Stimulated activated CD4-positive, alpha-beta T cell treated with anti-CD3 and anti-CD28 coated beads, Interleukin-12 subunit alpha, Interleukin-12 subunit beta, amount 100 ng/mL, for 48 hours (primary cell): ENCODE data around the gene PTPRC.
"Not testable (repeated sequence)": the region's sequence is repeated elsewhere in the genome, so short reads cannot be mapped to it uniquely, and the experiment has no call there.

ENCODE experiments used
- DNase-seq, 3 donors: peaks; one replicate each; pipeline ENCODE4 v3.0.0-alpha.2; 2020; ENCODE audit warnings: low read depth in 2 of 3, low spot score in 1 of 3

The PTPRC gene, protein sequence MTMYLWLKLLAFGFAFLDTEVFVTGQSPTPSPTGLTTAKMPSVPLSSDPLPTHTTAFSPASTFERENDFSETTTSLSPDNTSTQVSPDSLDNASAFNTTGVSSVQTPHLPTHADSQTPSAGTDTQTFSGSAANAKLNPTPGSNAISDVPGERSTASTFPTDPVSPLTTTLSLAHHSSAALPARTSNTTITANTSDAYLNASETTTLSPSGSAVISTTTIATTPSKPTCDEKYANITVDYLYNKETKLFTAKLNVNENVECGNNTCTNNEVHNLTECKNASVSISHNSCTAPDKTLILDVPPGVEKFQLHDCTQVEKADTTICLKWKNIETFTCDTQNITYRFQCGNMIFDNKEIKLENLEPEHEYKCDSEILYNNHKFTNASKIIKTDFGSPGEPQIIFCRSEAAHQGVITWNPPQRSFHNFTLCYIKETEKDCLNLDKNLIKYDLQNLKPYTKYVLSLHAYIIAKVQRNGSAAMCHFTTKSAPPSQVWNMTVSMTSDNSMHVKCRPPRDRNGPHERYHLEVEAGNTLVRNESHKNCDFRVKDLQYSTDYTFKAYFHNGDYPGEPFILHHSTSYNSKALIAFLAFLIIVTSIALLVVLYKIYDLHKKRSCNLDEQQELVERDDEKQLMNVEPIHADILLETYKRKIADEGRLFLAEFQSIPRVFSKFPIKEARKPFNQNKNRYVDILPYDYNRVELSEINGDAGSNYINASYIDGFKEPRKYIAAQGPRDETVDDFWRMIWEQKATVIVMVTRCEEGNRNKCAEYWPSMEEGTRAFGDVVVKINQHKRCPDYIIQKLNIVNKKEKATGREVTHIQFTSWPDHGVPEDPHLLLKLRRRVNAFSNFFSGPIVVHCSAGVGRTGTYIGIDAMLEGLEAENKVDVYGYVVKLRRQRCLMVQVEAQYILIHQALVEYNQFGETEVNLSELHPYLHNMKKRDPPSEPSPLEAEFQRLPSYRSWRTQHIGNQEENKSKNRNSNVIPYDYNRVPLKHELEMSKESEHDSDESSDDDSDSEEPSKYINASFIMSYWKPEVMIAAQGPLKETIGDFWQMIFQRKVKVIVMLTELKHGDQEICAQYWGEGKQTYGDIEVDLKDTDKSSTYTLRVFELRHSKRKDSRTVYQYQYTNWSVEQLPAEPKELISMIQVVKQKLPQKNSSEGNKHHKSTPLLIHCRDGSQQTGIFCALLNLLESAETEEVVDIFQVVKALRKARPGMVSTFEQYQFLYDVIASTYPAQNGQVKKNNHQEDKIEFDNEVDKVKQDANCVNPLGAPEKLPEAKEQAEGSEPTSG (N-terminal part only)

GRCh38 chr1:198638894-198639635 lies at the start of gene PTPRC:
PTPRC (plus strand) TSS chr1:198639040; CDS start chr1:198639269, 229 bp downstream.
- DNase-seq, result no peak

- no peak for DNase-seq
Observed at GRCh38 chr1:198590454-198590853, 48.4 kb upstream of the PTPRC start.

DNA sequence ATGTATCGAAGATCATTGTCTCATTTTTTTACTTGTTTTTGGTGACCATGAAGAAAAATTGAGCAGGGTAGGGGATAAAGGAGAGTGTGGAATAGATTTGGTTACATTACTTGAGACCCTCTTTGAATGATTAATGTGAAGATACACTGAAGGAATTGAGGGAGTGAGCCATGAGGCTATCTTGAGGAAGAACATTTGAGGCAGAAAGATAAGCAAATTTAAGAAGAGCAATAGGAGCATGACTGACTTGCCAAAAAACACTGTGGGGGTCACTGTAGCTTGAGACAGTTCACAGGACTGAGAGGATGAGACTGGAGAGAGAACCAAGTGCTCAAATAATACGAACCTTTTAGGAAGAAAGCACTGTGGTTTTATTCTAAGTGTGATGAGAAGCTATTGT lies 43.1 kb upstream of the PTPRC start:
- no peak for DNase-seq

- no peak for DNase-seq
Observed at GRCh38 chr1:198597690-198598430, 41.0 kb upstream of the PTPRC start.

GRCh38 chr1:198598796-198599321 lies 40.0 kb upstream of the PTPRC start:
- DNase-seq, result no peak

- DNase-seq, result no peak
Observed at GRCh38 chr1:198599749-198600148, 39.1 kb upstream of the PTPRC start.

- no peak for DNase-seq
Observed at GRCh38 chr1:198600906-198601305, 37.9 kb upstream of the PTPRC start.

GRCh38 chr1:198601310-198601709 lies 37.5 kb upstream of the PTPRC start:
- not testable (repeated sequence) for DNase-seq

GRCh38 chr1:198601936-198602889 lies 36.6 kb upstream of the PTPRC start:
- DNase-seq, result peak in 2 of 3 donors; percentile 33 to 34

GRCh38 chr1:198604975-198605374 lies 33.9 kb upstream of the PTPRC start:
- DNase-seq, result no peak

- DNase-seq, result no peak
Observed at GRCh38 chr1:198605406-198605805, 33.4 kb upstream of the PTPRC start.

DNA sequence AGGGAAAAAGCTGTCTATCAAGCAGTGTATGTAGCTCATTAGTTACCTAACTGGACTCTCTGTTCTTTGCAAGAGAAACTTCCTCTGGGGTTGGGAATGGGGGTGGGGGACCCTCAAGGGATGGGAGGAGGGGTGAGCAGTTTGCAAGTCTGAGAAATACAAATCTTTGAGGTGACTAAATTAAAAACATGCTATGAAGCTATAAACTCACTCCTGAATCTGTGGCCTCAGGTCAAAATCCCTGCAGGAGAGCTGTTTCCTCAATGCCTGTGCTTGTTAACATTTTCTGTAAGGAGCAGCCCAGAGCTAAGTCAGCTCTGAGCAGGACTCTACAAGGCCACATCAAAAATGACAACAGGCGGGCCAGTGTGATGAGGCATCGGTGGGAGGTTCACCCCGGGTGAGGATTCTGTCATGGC lies 32.8 kb upstream of the PTPRC start:
- no peak for DNase-seq

DNA sequence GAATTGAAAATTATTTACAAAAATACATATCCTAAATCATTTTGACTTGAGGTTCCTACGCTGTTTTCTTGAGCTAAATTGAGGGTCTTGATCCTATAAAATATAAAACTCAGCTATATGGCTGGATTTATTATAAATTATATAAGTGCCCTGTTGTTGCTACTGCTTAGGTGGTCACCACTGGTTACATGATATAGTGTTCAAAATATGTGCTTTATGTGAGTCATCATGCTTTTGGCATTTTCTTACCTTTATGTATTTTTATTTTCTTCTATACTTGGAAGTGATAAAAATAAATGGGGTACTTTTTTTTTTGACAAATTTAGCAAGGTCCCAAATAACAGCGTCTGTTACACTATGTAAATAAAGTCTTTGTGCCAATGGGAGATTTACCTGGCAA lies 31.1 kb upstream of the PTPRC start:
- DNase-seq, result no peak

DNA sequence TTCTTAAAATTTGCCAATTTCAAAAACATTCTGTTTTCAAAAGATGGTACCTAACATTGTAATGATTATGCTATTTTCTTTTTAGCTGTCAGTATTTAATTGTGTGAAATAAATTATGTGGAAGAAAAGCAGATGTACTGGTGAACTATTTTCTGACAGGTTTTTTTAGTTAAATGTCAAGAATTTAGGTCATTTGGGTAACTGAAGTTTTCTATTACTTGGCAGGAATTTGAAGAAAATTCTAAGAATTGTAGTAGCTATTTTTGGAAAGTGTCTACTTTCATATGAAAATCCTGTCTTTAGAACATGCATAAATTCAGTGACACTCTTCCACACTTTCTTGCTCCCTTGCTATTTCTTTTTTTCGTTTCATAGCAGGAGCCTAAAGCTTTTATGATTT lies 28.5 kb upstream of the PTPRC start:
- no peak for DNase-seq

- no peak for DNase-seq
Observed at GRCh38 chr1:198611219-198611618, 27.6 kb upstream of the PTPRC start.

- no peak for DNase-seq
Observed at GRCh38 chr1:198612471-198613260, 26.2 kb upstream of the PTPRC start.

DNA sequence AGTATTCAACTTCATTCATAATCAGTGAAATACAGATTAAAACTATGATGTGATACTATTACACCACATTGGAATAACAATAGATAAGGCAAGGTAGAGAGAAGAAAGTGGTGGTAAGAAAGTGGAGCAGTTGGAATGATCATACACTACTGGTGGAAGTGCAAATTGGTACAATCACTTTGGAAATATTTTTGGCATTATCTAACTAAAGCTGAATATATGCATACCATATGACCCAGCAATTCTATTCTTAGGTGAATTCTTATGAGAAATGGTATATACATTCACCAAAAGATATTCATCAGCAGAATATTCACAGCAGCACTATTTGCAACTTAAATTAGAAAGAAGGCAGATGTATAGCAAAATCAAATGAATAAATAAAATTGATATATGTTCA lies 21.4 kb upstream of the PTPRC start:
- DNase-seq, result no peak
